Kidney (tissue), 14 donors: ENCODE measurements around the gene UPF1. TPM values are rescaled to one million over a fixed set of nuclear protein-coding genes. Genes with fewer than 3 reads are reported as not detected.
A peak's percentile ranks its signal among the peaks of the same experiment; 100 is the strongest.

Experiments used
- DNase-seq, 5 donors: peaks; one replicate each; pipeline ENCODE4 v3.0.0-alpha.2; 2013 to 2020
- FAIRE-seq: peaks from 2 replicates; lab custom pipeline; 2012; peaks lifted over from hg19 to GRCh38; lab: Jason Lieb, UNC
- H3K27ac ChIP-seq, 2 donors: one replicate each; pipeline ENCODE4 v1.7.0; 2013; ENCODE audit warnings: low read depth in 2 of 2, low read length in 2 of 2, inconsistent platforms in 1 of 2
- H3K27me3 ChIP-seq: one replicate; pipeline ENCODE4 v1.7.1; 2013; ENCODE audit warnings: low read length, inconsistent platforms; ENCODE audit not compliant: control insufficient read depth, insufficient read depth
- H3K36me3 ChIP-seq, 3 donors: one replicate each; pipeline versions ENCODE4 v1.7.0 to v1.7.1; 2013; ENCODE audit warnings: low read length in 3 of 3, control low read depth in 1 of 3, inconsistent platforms in 1 of 3; ENCODE audit not compliant: insufficient read depth in 3 of 3, control insufficient read depth in 2 of 3
- H3K4me1 ChIP-seq, 3 donors: one replicate each; pipeline versions ENCODE4 v1.7.0 to v1.7.1; 2013; ENCODE audit warnings: low read length in 3 of 3, inconsistent platforms in 1 of 3, low read depth in 1 of 3; ENCODE audit not compliant: control insufficient read depth in 2 of 3, insufficient read depth in 2 of 3
- H3K4me3 ChIP-seq, 3 donors: one replicate each; pipeline versions ENCODE4 v1.7.0 to v1.8.1; 2013; ENCODE audit warnings: low read length in 3 of 3, control low read depth in 1 of 3, inconsistent platforms in 1 of 3
- H3K9ac ChIP-seq, 3 donors: one replicate each; pipeline versions ENCODE4 v1.7.0 to v1.7.1; 2013; ENCODE audit warnings: low read length in 3 of 3, control low read depth in 1 of 3, inconsistent platforms in 1 of 3
- H3K9me3 ChIP-seq, 3 donors: one replicate each; pipeline versions ENCODE4 v1.7.0 to v1.7.1; 2013; ENCODE audit warnings: low read length in 3 of 3, control low read depth in 1 of 3, inconsistent platforms in 1 of 3; ENCODE audit not compliant: control insufficient read depth in 2 of 3, insufficient read depth in 1 of 3
- intact Hi-C: fragments of 100-400 bp; cut with DNase I; formaldehyde crosslinking; loops from one replicate; pipeline ENCODE4 v1.11.1; 2022
- polyA plus RNA-seq: library from polyadenylated mRNA; stranded (reverse); fragments of 350-450 nt; fragmentation: Illumina TruSeq; extraction: RNeasy Lipid Tissue Mini Kit (QIAGEN cat#74804); gene quantifications from one replicate; pipeline ENCODE4 v1.2.3, GENCODE V29; 2014; ENCODE audit warnings: low read depth, low replicate concordance; ENCODE audit not compliant: insufficient read depth
- total RNA-seq: library from RNA; stranded (reverse); fragmentation: NEBNext Ultra II Directional; extraction: Animal tissue kit (Norgen Biotek cat#: 25700); gene quantifications from one replicate; pipeline ENCODE4 v1.2.1, GENCODE V29; 2021
- TF ChIP-seq, protein P1 (sequence below): IDR thresholded peaks from 3 replicates; pipeline ENCODE4 v1.5.1; 2012; ENCODE audit warnings: mild to moderate bottlenecking, moderate library complexity, borderline replicate concordance; ENCODE audit not compliant: insufficient read depth; ENCODE audit errors: extremely low read depth
- donor health status: control.
- donor health status: control.
- donor health status: control.
- donor health status: control.
- donor health status: control.
- donor health status: DM: yes; HTN: yes; CAD: no.
- donor health status: Normal renal cell carcinoma (clear cell type).

UPF1 gene
- total and polyA plus RNA-seq, 2 donors from 2014 or later: 34.2 to 70.1 TPM

DNA sequence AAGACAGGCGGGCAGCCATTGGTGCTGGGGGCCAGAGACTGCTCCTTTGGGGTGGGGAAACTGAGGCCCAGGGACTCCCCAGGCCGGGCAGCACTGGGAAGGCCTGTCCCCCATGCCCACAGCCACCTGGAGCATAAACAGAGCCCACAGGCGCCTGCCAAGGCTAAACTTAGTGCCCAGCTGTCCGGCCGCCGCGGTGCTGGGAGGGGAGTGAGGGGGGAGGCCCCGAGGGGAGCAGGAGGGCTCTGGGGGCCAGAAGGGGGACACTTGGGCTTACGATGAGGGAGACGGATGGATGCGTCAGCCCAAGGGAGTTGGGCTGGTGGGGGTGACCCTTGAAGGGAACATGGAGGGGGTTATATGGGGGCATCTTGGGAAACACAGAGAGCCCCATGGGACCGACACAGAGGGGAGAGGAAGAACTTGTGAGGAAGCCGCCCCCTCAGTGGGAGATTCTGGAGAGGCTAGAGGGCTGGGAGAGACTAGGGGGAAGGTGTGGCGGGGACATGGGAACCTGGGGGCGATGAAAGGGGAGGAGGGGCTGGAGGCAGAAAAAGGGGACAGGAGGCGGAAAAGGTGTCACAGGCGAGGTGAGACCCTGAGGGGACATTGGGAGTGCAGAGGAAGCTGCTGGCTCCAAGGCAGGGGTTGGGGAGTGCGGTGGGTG lies 62.0 kb downstream of the UPF1 start:
- Histone ChIP-seq H3K27me3 (no peaks in the 10 kb centered on the region), H3K4me1 (no peaks in the 10 kb centered on the region), H3K4me3 (no peak overlapping the region), H3K36me3 (no peaks in the 10 kb centered on the region), H3K27ac (no peak overlapping the region), H3K9ac (no peak overlapping the region), H3K9me3 (no peaks in the 10 kb centered on the region)
- FAIRE-seq (no peak), DNase-seq (peak in 1 of 5 donors; percentile 50)
- intact Hi-C loops: no loop called here
- TF ChIP-seq, protein P1, sequence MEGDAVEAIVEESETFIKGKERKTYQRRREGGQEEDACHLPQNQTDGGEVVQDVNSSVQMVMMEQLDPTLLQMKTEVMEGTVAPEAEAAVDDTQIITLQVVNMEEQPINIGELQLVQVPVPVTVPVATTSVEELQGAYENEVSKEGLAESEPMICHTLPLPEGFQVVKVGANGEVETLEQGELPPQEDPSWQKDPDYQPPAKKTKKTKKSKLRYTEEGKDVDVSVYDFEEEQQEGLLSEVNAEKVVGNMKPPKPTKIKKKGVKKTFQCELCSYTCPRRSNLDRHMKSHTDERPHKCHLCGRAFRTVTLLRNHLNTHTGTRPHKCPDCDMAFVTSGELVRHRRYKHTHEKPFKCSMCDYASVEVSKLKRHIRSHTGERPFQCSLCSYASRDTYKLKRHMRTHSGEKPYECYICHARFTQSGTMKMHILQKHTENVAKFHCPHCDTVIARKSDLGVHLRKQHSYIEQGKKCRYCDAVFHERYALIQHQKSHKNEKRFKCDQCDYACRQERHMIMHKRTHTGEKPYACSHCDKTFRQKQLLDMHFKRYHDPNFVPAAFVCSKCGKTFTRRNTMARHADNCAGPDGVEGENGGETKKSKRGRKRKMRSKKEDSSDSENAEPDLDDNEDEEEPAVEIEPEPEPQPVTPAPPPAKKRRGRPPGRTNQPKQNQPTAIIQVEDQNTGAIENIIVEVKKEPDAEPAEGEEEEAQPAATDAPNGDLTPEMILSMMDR: no peak

DNA sequence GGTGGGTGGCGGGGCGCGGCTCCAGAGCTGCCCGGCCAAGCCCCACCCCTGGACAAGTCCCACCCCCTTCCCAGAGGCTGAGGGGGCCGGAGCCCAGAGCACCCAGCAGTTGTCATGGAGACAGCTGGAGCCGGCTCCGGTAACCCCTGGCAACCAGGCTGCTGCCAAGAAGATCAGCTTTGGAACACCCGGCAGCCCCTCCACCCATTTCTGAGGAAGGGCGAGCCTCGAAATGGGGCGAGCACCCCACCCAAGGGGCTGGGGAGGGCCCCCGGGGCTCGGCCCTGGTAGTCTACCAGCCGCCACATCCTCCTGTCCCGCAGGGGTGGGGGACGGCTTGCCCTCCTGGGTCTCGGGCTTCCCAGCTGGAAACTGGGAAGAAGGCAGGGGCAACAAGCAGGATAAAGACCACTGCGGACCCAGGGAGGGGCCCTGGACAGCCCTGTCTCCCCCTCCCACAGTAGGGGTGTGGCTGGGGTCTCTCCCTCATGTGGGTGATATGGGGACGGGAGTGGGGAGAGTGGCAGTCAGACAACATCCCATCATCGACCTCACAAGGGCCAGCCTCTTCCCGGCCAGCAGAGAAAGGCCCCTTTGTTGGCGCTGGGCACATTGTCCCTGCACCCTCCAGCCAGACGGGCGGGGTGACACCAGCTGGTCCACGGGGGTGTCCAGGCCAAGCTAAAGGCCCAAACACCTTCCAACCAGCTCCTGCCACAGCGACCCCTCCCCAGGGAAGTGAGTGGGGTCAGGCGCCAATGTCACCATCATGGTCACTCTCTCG lies 62.7 kb downstream of the UPF1 start:
- DNase-seq (peak; percentile 60 to 85 (median 78)), FAIRE-seq (no peak)
- Histone ChIP-seq H3K9ac (no peak overlapping the region), H3K9me3 (no peaks in the 10 kb centered on the region), H3K4me3 (no peak overlapping the region), H3K36me3 (no peaks in the 10 kb centered on the region), H3K27me3 (no peaks in the 10 kb centered on the region), H3K4me1 (no peaks in the 10 kb centered on the region), H3K27ac (no peak overlapping the region)
- intact Hi-C loops: no loop called here
- TF ChIP-seq, protein P1: no peak

DNA sequence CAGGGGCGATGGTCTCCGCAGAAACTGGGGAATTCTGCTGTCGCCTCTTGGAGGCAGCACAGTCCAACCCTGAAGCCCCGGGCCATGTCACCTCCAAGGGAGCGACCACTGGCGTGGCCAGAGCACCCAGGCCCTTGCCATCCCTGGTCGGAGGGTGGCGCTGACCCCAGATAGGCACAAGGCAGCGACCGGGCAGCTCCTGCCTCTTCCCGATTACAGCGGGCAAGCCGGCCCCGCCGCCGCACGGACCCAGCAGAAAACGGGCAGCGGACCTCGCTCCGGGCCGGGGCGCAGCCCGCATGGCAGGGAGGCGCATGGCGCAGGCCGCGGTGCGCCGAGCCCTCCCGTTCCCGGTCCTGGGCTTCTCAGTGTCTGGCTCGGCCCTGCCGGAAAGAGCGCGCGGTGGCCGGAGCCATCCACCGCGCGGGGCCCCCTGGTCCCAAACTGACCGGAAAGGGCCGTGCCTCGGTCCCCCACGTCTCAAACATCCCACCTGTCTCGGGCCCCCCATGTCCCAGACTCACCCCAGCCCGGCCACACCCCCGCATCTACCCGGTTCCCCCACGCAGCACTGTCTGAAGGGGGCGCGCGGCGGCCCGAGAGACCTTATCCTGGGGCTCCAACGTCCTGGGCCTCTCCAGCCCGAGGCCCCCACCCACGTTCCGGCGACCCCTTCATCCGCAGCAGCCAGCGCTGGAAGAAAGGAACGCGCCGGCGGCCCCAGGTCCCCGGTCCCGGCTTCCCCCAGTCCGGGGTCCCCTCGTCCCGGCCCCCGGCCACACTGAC lies 63.5 kb downstream of the UPF1 start:
- FAIRE-seq (no peak), DNase-seq (peak; percentile 77 to 86 (median 78))
- H3K27me3 ChIP-seq: no peaks in the 10 kb centered on the region
- intact Hi-C loops: no loop called here
- no peak overlapping the region for H3K4me3 ChIP-seq
- H3K36me3 ChIP-seq: no peaks in the 10 kb centered on the region
- H3K9ac ChIP-seq: no peak overlapping the region
- no peaks in the 10 kb centered on the region for H3K4me1 ChIP-seq
- no peaks in the 10 kb centered on the region for H3K9me3 ChIP-seq
- no peak overlapping the region for H3K27ac ChIP-seq
- TF ChIP-seq, protein P1: peak; percentile 9
